ENCODE data around the gene LGALS16. TPM values are rescaled to one million over a fixed set of nuclear protein-coding genes. Genes with fewer than 3 reads are reported as not detected.

LGALS16 gene
- polyA plus RNA-seq, 2 of the 4 experiments (the other 2 are of a cell fraction): not detected

- no peak for TF ChIP-seq FOSB (CRISPR knock-in tag; IDR thresholded peaks at IDR 0.05)
- TF ChIP-seq KDM1A (IDR thresholded peaks at IDR 0.05; ENCODE audit: low read depth): no peak
- no peak for TF ChIP-seq RCOR1 (IDR thresholded peaks at IDR 0.05; ENCODE audit: low read depth, low read length)
- TF ChIP-seq CHD4 (IDR thresholded peaks at IDR 0.05; ENCODE audit: borderline replicate concordance): no peak
Measured at GRCh38 chr19:39692166-39692565, 36.5 kb downstream of the LGALS16 start (continued).

GRCh38 chr19:39692822-39693221, 37.1 kb downstream of the LGALS16 start:
- FAIRE-seq: peak; percentile 74
- Histone ChIP-seq H3K4me2 (no peak overlapping the region), H3K9me3 (peaks cover 13% of the 10 kb centered on the region; the same call in 2 of the 3 replicates), H3K4me3 (no peak overlapping the region), H3K27ac (no peak overlapping the region), H3K4me1 (no peaks in the 10 kb centered on the region; the same call in 2 of the 3 replicates)
- ChIA-PET CTCF (interaction anchor here (1.1 to 1.2 kb wide), 2 partner anchors 21 to 141 kb away, joined by 3 to 5 read pairs; no protein-coding TSS in a partner anchor), POLR2A (no interaction called here)
- WGBS (ENCODE audit: missing lambda C conversion rate): 12% methylated on average over 1 of the region's 1 CpG
- no peak for DNase-seq (ENCODE audit: low read depth in 1 of 2, low spot score in 1 of 2)
- no peak for ATAC-seq
- TF ChIP-seq KDM5A (IDR thresholded peaks at IDR 0.05) (no peak), HOXB5 (CRISPR knock-in tag; IDR thresholded peaks at IDR 0.05) (no peak), HOXA7 (CRISPR knock-in tag; IDR thresholded peaks at IDR 0.05) (no peak), POLR2A (IDR thresholded peaks at IDR 0.05; ENCODE audit: low read length) (no peak), FOSB (CRISPR knock-in tag; IDR thresholded peaks at IDR 0.05) (no peak), PBX3 (IDR thresholded peaks at IDR 0.05) (no peak), FOSL2 (IDR thresholded peaks at IDR 0.05) (no peak), FOSL2 (CRISPR knock-in tag; IDR thresholded peaks at IDR 0.05) (no peak), RARB (CRISPR knock-in tag; IDR thresholded peaks at IDR 0.05) (no peak), CBX2 (IDR thresholded peaks at IDR 0.05; ENCODE audit: borderline replicate concordance, low read depth) (no peak), EP300 (IDR thresholded peaks at IDR 0.05) (no peak), ZNF302 (CRISPR knock-in tag; IDR thresholded peaks at IDR 0.05) (no peak), ESRRA (IDR thresholded peaks at IDR 0.05; ENCODE audit: borderline replicate concordance, low read length) (no peak), CEBPB (IDR thresholded peaks at IDR 0.05) (no peak), MAFK (IDR thresholded peaks at IDR 0.05; ENCODE audit: partially characterized antibody) (no peak), POLR2AphosphoS2 (conservative IDR thresholded peaks at IDR 0.05; ENCODE audit: low read length) (no peak), GATA3 (IDR thresholded peaks at IDR 0.05; ENCODE audit: borderline replicate concordance) (no peak), JUNB (IDR thresholded peaks at IDR 0.05) (no peak)
- TF ChIP-seq, protein P1, sequence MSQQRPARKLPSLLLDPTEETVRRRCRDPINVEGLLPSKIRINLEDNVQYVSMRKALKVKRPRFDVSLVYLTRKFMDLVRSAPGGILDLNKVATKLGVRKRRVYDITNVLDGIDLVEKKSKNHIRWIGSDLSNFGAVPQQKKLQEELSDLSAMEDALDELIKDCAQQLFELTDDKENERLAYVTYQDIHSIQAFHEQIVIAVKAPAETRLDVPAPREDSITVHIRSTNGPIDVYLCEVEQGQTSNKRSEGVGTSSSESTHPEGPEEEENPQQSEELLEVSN (IDR thresholded peaks at IDR 0.05; ENCODE audit: borderline replicate concordance, low read depth): no peak
- TF ChIP-seq, protein P2, sequence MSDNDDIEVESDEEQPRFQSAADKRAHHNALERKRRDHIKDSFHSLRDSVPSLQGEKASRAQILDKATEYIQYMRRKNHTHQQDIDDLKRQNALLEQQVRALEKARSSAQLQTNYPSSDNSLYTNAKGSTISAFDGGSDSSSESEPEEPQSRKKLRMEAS (IDR thresholded peaks at IDR 0.05): no peak

DNA sequence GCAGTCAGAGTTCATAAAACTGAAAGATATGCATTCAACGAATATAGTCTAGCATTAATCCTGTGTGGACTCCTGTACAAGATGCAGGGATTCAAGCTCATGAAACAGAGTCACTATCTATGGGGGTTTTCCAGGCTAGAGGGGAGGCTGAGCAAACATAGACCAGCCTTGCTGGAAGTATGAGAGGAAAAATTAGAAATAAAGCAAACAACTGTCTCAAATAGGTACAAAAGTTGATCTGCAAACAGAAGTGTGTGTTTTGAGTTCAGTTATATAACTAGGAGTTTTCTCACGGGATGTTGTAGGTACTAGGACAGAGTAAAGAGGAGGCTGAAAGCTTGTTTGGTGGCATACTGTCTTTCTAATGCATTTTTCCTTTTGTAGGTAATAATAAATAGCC, 40.0 kb downstream of the LGALS16 start:
- ATAC-seq (no peak), DNase-seq (ENCODE audit: low read depth in 1 of 2, low spot score in 1 of 2) (no peak), FAIRE-seq (no peak)
- H3K4me1 ChIP-seq: no peaks in the 10 kb centered on the region; the same call in 2 of the 3 replicates
- 0% methylated on average over 2 of the region's 2 CpGs for WGBS (ENCODE audit: missing lambda C conversion rate)
- no peak overlapping the region for H3K27ac ChIP-seq
- no peak overlapping the region for H3K4me2 ChIP-seq
- TF ChIP-seq ZFP36 (IDR thresholded peaks at IDR 0.05; ENCODE audit: borderline replicate concordance, partially characterized antibody) (no peak), CEBPB (IDR thresholded peaks at IDR 0.05) (no peak), RAD21 (conservative IDR thresholded peaks at IDR 0.05 in 1 of 2, IDR thresholded peaks at IDR 0.05 in 1 of 2) (no peak), EHF (CRISPR knock-in tag; IDR thresholded peaks at IDR 0.05) (no peak), KDM5A (IDR thresholded peaks at IDR 0.05) (no peak), ZSCAN20 (CRISPR knock-in tag; IDR thresholded peaks at IDR 0.05) (no peak), HOXB13 (CRISPR knock-in tag; IDR thresholded peaks at IDR 0.05; ENCODE audit: low read depth) (no peak), ESRRA (IDR thresholded peaks at IDR 0.05; ENCODE audit: borderline replicate concordance, low read length) (no peak), TP53 (CRISPR knock-in tag; IDR thresholded peaks at IDR 0.05) (no peak), ZC3H11A (IDR thresholded peaks at IDR 0.05) (no peak), MAZ (IDR thresholded peaks at IDR 0.05; ENCODE audit: borderline replicate concordance, low read depth, low read length) (no peak)
- TF ChIP-seq, protein P3, sequence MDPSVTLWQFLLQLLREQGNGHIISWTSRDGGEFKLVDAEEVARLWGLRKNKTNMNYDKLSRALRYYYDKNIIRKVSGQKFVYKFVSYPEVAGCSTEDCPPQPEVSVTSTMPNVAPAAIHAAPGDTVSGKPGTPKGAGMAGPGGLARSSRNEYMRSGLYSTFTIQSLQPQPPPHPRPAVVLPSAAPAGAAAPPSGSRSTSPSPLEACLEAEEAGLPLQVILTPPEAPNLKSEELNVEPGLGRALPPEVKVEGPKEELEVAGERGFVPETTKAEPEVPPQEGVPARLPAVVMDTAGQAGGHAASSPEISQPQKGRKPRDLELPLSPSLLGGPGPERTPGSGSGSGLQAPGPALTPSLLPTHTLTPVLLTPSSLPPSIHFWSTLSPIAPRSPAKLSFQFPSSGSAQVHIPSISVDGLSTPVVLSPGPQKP (IDR thresholded peaks at IDR 0.05; ENCODE audit: low read depth, low read length): no peak
- POLR2A ChIA-PET: no interaction called here
- H3K4me3 ChIP-seq: no peak overlapping the region
- H3K9me3 ChIP-seq: no peaks in the 10 kb centered on the region
- CTCF ChIA-PET: interaction anchor here (0.5 kb wide), 1 partner anchor 144 kb away, joined by 5 read pairs; no protein-coding TSS in a partner anchor
